Activated CD4-positive, alpha-beta memory T cell treated with anti-CD3 and anti-CD28 coated beads for 36 hours (primary cell): Measurements from ENCODE around the gene CLRN2. TPM values are rescaled to one million over a fixed set of nuclear protein-coding genes. Genes with fewer than 3 reads are reported as not detected.
"Not testable (repeated sequence)": the region's sequence is repeated elsewhere in the genome, so short reads cannot be mapped to it uniquely, and the experiment has no call there.

ENCODE experiments used
- CTCF ChIA-PET: fragments of 350-600 bp; sonication (Branson Sonifier 250); formaldehyde crosslinking; loops from one replicate; lab custom pipeline; 2021; ENCODE audit warnings: antibody characterized with exemption, inconsistent platforms; lab: Charles Lee
- POLR2A ChIA-PET: fragments of 350-600 bp; sonication (Branson Sonifier 250); formaldehyde crosslinking; loops from one replicate; lab custom pipeline; 2021; ENCODE audit warnings: antibody characterized with exemption; lab: Charles Lee
- DNase-seq: peaks from one replicate; pipeline ENCODE4 v3.0.0-alpha.2; 2020
- H3K27ac Mint-ChIP-seq: one replicate; pipeline ENCODE4 v1.8.0; 2021; ENCODE audit warnings: mixed read lengths
- H3K27me3 Mint-ChIP-seq: one replicate; pipeline ENCODE4 v1.8.0; 2021; ENCODE audit warnings: mixed read lengths
- H3K36me3 Mint-ChIP-seq: one replicate; pipeline ENCODE4 v1.8.0; 2021; ENCODE audit warnings: mixed read lengths
- H3K4me1 Mint-ChIP-seq: one replicate; pipeline ENCODE4 v1.8.0; 2021; ENCODE audit warnings: low read depth, mixed read lengths
- H3K4me3 Mint-ChIP-seq: one replicate; pipeline ENCODE4 v1.8.0; 2021; ENCODE audit warnings: mild to moderate bottlenecking, mixed read lengths
- H3K9me3 Mint-ChIP-seq: one replicate; pipeline ENCODE4 v1.8.0; 2021; ENCODE audit warnings: mixed read lengths
- intact Hi-C: fragments of 100-400 bp; cut with micrococcal nuclease; formaldehyde crosslinking; loops from one replicate; pipeline ENCODE4 v1.15.1; 2023
- total RNA-seq, 2 experiments: library from RNA; stranded (reverse); gene quantifications; one replicate each; pipeline ENCODE4 v1.2.3, GENCODE V29; 2021

Gene CLRN2
- total RNA-seq, 2 experiments from 2014 or later: not detected

GRCh38 chr4:17528551-17529165, 13.7 kb downstream of the CLRN2 start:
- intact Hi-C loops: no loop called here
- H3K4me3 Mint-ChIP-seq: no peak overlapping the region
- ChIA-PET CTCF (no interaction called here), POLR2A (no interaction called here)
- no peaks in the 10 kb centered on the region for H3K36me3 Mint-ChIP-seq
- H3K4me1 Mint-ChIP-seq: no peaks in the 10 kb centered on the region
- H3K27ac Mint-ChIP-seq: no peak overlapping the region
- no peak for DNase-seq
- no peaks in the 10 kb centered on the region for H3K9me3 Mint-ChIP-seq
- H3K27me3 Mint-ChIP-seq: peaks cover 21% of the 10 kb centered on the region

DNA sequence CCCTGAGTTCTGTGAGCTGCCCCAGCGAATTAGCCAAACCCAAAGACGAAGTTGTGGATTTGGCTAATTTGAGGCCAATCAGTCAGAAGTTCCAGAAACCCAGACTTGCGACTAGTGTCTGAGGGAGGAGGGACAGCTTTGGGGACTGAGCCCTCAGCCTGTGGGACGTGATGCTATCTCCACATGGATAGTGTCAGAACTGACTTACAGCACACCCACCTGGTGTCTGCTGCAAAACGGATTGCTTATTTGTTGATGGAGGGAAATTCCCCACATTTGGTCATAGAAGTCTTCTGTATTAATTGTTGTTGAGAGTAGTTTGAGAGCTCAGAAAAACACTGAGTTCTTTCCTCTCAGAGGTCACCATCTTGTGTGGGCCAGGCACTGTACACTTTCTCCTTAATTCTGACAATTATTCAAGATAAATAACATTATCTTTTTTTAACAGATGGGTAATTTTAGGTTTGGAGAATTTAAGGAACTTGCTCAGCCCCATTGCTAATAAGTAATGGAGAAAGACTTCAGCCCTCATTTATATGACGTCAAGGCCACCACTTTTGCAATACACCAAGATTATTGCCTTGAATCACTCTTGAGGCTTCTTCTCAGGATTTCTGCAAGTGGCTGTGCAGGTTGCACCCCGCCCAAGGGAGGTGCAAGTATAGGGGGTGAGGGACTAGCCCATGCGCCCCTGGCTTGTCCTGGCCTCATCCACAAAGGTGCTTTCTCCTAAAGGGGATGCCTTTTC, 16.7 kb downstream of the CLRN2 start:
- ChIA-PET CTCF (interaction anchor here (1.1 kb wide), 1 partner anchor 104 kb away, joined by 4 read pairs; no protein-coding TSS in a partner anchor), POLR2A (no interaction called here)
- H3K27me3 Mint-ChIP-seq: peaks cover 17% of the 10 kb centered on the region
- H3K4me1 Mint-ChIP-seq: peaks cover 5% of the 10 kb centered on the region
- H3K36me3 Mint-ChIP-seq: no peaks in the 10 kb centered on the region
- H3K27ac Mint-ChIP-seq: no peak overlapping the region
- no peaks in the 10 kb centered on the region for H3K9me3 Mint-ChIP-seq
- intact Hi-C loops: no loop called here
- DNase-seq: no peak
- no peak overlapping the region for H3K4me3 Mint-ChIP-seq

GRCh38 chr4:17534705-17535104, 19.7 kb downstream of the CLRN2 start:
- DNase-seq: no peak
- Mint-ChIP-seq H3K4me1 (peaks cover 5% of the 10 kb centered on the region), H3K36me3 (no peaks in the 10 kb centered on the region), H3K4me3 (no peak overlapping the region), H3K9me3 (no peaks in the 10 kb centered on the region), H3K27ac (no peak overlapping the region), H3K27me3 (peaks cover 1% of the 10 kb centered on the region)
- ChIA-PET CTCF (interaction anchor here (1.1 kb wide), 1 partner anchor 14 kb away, joined by 4 read pairs; no protein-coding TSS in a partner anchor), POLR2A (no interaction called here)
- intact Hi-C loops: no loop called here

DNA sequence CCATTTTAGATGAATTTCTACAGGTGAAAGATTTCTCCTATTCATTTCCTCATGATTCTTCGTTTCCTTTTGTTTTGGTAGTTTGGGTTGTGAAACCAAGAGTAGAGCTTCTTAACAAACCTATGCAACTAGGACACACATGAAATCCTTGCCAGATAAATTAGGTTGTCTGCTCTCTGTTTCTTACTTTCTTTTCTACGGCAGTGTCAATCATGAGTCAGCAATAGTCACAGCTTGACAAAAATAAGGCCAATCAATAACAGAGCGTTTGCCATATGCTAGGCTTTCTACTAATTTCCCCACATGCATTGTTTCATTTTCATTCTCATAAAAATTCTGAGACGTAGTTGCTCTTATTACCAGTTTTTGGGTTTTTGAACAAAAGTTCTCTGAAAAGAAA, 20.3 kb downstream of the CLRN2 start:
- ChIA-PET CTCF (interaction anchor here (0.9 to 1.1 kb wide), 2 partner anchors 10 to 13 kb away, joined by 4 read pairs; no protein-coding TSS in a partner anchor), POLR2A (no interaction called here)
- H3K4me1 Mint-ChIP-seq: peaks cover 5% of the 10 kb centered on the region
- H3K4me3 Mint-ChIP-seq: no peak overlapping the region
- no peak overlapping the region for H3K27ac Mint-ChIP-seq
- H3K36me3 Mint-ChIP-seq: no peaks in the 10 kb centered on the region
- DNase-seq: no peak
- intact Hi-C loops: no loop called here
- peaks cover 2% of the 10 kb centered on the region for H3K27me3 Mint-ChIP-seq
- H3K9me3 Mint-ChIP-seq: no peaks in the 10 kb centered on the region

DNA sequence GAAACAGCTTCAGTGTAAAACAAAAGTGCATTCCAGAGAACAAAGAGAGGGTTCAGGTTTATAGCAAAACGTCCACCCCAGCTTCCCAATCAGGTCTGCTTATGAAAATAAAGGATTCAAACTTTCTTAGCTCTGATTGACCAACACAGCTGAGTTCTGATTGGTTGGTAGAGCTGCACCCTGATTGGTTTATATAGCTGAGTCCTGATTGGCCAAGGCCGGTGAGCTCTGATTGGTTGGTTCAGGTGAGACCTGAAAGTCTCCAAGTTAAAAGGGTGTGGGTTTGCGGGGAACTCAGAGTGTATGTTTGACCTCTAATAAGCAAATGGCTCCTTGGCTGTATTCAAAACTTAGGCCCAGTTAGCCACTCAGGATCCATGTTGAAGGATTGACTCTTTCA, 20.9 kb downstream of the CLRN2 start:
- CTCF ChIA-PET: interaction anchor here (0.9 to 1.1 kb wide), 3 partner anchors 9 to 281 kb away, joined by 4 read pairs; no protein-coding TSS in a partner anchor
- H3K9me3 Mint-ChIP-seq: no peaks in the 10 kb centered on the region
- H3K27me3 Mint-ChIP-seq: peaks cover 1% of the 10 kb centered on the region
- POLR2A ChIA-PET: no interaction called here
- no peak for DNase-seq
- H3K36me3 Mint-ChIP-seq: no peaks in the 10 kb centered on the region
- H3K4me1 Mint-ChIP-seq: peaks cover 5% of the 10 kb centered on the region
- intact Hi-C loops: no loop called here
- no peak overlapping the region for H3K27ac Mint-ChIP-seq
- H3K4me3 Mint-ChIP-seq: no peak overlapping the region

DNA sequence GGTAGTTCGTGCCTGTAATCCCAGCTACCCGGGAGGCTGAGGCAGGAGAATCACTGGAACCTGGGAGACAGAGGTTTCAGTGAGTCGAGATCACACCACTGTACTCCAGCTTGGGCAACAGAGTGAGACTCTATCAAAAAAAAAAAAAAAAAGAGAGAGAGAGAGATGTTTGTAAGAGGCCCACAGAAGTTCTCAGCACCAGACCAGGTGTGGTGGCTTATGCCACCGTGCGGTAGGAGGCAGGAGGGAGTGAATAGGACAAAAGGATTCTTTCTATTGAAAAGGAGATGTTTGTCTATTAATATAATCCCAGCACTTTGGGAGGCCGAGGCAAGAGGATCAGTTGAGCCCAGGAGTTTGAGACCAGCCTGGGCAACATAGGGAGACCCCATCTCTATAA, 22.1 kb downstream of the CLRN2 start:
- H3K9me3 Mint-ChIP-seq, H3K4me3 Mint-ChIP-seq, H3K27me3 Mint-ChIP-seq, CTCF ChIA-PET, H3K27ac Mint-ChIP-seq, DNase-seq, H3K4me1 Mint-ChIP-seq, H3K36me3 Mint-ChIP-seq, intact Hi-C loops: not testable (repeated sequence)
- POLR2A ChIA-PET: interaction anchor here (0.6 kb wide), 1 partner anchor 117 kb away, joined by 3 read pairs; no protein-coding TSS in a partner anchor

- no peaks in the 10 kb centered on the region for H3K4me1 Mint-ChIP-seq
- no peaks in the 10 kb centered on the region for H3K36me3 Mint-ChIP-seq
- no peak overlapping the region for H3K27ac Mint-ChIP-seq
- H3K9me3 Mint-ChIP-seq: no peaks in the 10 kb centered on the region
- peaks cover 13% of the 10 kb centered on the region for H3K27me3 Mint-ChIP-seq
- intact Hi-C loops: no loop called here
- CTCF ChIA-PET: no interaction called here
- H3K4me3 Mint-ChIP-seq: no peak overlapping the region
- POLR2A ChIA-PET: no interaction called here
- DNase-seq: no peak
Measured at GRCh38 chr4:17544205-17544604, 29.2 kb downstream of the CLRN2 start.

- POLR2A ChIA-PET: no interaction called here
Measured at GRCh38 chr4:17544831-17545234, 29.9 kb downstream of the CLRN2 start.

DNA sequence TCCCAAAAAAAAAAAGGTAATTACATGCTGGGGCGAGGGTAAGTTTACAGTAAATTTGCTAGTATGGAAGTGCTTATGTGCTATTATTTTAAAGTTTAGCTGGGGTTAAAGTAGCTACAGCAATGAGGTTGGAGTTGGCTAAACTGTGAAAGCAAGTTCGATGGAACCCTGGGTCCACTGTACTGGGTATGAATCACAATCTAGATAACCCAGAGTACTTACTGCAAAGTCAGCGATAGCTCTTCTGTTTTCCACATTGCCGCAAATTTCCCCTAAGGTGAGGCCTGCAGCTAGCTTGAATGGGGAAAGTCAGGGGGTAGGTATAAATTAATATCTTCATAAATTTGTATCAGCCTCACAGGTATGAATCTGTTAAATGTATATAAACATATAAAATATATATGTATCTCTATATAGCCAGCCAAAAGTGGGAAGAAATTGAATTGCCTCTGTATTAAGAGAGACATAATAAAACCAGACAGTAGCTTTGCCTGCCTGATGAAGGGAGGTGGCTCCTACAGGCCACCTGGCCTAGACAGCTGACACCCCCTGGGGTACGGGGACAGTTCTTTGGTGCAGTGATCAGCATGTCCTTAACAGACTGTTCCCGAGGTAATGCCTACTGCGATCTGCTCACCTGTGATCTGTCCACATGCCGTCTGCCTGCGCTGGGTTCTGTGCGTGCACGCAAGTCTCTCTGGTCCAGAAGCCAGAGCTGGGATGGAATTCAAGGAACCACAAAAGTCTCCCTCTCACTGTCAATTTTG, 30.6 kb downstream of the CLRN2 start:
- Mint-ChIP-seq H3K4me1 (no peaks in the 10 kb centered on the region), H3K4me3 (no peak overlapping the region), H3K36me3 (no peaks in the 10 kb centered on the region), H3K9me3 (no peaks in the 10 kb centered on the region), H3K27me3 (peaks cover 12% of the 10 kb centered on the region), H3K27ac (no peak overlapping the region)
- intact Hi-C loops: no loop called here
- no peak for DNase-seq
- ChIA-PET CTCF (interaction anchor here (0.7 to 1.4 kb wide), 9 partner anchors 9 to 1048 kb away, joined by 3 to 6 read pairs (median 3); partner anchors contain the start of genes MED28 and QDPR), POLR2A (no interaction called here)

More at GRCh38 chr4:17544831-17545234, 29.9 kb downstream of the CLRN2 start:
- peaks cover 13% of the 10 kb centered on the region for H3K27me3 Mint-ChIP-seq
- H3K4me1 Mint-ChIP-seq: no peaks in the 10 kb centered on the region
- CTCF ChIA-PET: interaction anchor here (1.2 to 1.4 kb wide), 5 partner anchors 9 to 92 kb away, joined by 3 to 6 read pairs (median 4); partner anchors contain the start of gene QDPR
- no peak for DNase-seq
- H3K27ac Mint-ChIP-seq: no peak overlapping the region
- H3K36me3 Mint-ChIP-seq: no peaks in the 10 kb centered on the region
- H3K4me3 Mint-ChIP-seq: no peak overlapping the region
- intact Hi-C loops: no loop called here
- H3K9me3 Mint-ChIP-seq: no peaks in the 10 kb centered on the region

DNA sequence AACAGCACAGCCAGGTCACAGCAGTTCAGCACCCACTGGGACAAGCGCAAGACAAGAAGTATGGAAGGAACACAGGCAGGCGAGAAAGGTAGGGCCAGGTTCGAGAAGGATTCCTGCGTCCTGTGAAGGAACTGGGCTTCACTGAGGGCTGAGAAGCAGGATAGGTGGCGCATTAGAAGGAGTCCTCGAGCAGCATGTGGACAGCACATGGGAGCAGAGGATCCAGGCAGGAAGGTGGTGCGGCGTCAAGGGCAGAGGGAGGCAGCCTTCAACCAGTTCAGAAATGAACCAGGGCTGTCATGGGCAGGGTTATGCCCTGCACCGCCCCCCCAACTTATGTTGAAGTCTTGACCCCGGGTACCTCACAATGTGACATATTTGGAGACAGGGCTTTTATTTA, 31.3 kb downstream of the CLRN2 start:
- no peaks in the 10 kb centered on the region for H3K36me3 Mint-ChIP-seq
- POLR2A ChIA-PET: no interaction called here
- CTCF ChIA-PET: interaction anchor here (0.7 to 1.2 kb wide), 4 partner anchors 34 to 1047 kb away, joined by 3 to 4 read pairs (median 4); partner anchors contain the start of gene QDPR
- DNase-seq: no peak
- H3K4me3 Mint-ChIP-seq: no peak overlapping the region
- no peaks in the 10 kb centered on the region for H3K4me1 Mint-ChIP-seq
- no peaks in the 10 kb centered on the region for H3K9me3 Mint-ChIP-seq
- no peak overlapping the region for H3K27ac Mint-ChIP-seq
- peaks cover 12% of the 10 kb centered on the region for H3K27me3 Mint-ChIP-seq
- intact Hi-C loops: no loop called here

- POLR2A ChIA-PET: no interaction called here
- Mint-ChIP-seq H3K4me1 (no peaks in the 10 kb centered on the region), H3K27ac (no peak overlapping the region), H3K9me3 (no peaks in the 10 kb centered on the region), H3K36me3 (no peaks in the 10 kb centered on the region), H3K27me3 (peaks cover 12% of the 10 kb centered on the region), H3K4me3 (no peak overlapping the region)
- DNase-seq: no peak
- intact Hi-C loops: no loop called here
- CTCF ChIA-PET: interaction anchor here (0.8 to 3.3 kb wide), 3 partner anchors 90 to 262 kb away, joined by 3 to 46 read pairs (median 4); partner anchors contain the start of genes DCAF16 and NCAPG
Measured at GRCh38 chr4:17546678-17547077, 31.7 kb downstream of the CLRN2 start.
